ENCODE results near the gene SUGCT.

DNA sequence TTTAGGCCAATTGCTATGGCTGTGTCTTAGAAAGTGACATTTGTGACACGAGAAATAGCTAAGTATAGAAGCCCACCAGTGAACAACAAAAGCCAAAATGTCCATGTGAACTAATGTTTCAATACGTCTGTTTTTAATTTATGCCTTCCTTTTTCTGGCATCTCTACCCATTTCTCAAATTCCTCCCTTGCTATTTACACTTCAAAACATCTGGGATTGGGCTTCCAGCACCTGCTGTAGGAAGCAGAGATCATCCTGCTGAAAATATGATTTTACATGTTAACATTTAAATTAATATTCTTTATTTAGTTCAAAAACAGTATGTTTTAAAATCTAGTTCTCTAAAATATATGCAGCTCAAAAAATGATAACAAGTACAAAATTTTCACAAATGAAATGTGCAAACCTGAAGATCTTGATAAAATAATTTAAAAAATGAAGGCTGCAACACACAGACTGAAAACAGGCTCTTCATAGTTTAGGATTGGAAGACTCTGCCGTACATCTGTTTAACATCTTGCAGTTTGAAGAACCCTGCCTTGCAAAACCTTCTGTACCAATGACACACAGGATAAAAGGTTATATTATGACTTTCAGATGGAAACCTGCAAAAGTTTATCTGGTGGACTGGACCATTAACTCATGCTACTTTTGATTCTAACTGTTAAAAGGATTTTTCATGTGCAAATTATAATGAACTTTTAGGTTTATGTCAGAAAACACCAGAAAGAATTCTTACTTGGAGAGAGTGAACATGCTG lies 408.4 kb downstream of the SUGCT start:
- TF ChIP-seq, protein P1, sequence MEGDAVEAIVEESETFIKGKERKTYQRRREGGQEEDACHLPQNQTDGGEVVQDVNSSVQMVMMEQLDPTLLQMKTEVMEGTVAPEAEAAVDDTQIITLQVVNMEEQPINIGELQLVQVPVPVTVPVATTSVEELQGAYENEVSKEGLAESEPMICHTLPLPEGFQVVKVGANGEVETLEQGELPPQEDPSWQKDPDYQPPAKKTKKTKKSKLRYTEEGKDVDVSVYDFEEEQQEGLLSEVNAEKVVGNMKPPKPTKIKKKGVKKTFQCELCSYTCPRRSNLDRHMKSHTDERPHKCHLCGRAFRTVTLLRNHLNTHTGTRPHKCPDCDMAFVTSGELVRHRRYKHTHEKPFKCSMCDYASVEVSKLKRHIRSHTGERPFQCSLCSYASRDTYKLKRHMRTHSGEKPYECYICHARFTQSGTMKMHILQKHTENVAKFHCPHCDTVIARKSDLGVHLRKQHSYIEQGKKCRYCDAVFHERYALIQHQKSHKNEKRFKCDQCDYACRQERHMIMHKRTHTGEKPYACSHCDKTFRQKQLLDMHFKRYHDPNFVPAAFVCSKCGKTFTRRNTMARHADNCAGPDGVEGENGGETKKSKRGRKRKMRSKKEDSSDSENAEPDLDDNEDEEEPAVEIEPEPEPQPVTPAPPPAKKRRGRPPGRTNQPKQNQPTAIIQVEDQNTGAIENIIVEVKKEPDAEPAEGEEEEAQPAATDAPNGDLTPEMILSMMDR (IDR thresholded peaks at IDR 0.05): no peak
- no peak for TF ChIP-seq POLR2A (IDR thresholded peaks at IDR 0.05; ENCODE audit: low read depth)

All from esophagus muscularis mucosa (tissue), 3 donors.